ENCODE measurements around the gene VRK1.
A peak's percentile ranks its signal among the peaks of the same experiment; 100 is the strongest.
"Not testable (repeated sequence)": the region's sequence is repeated elsewhere in the genome, so short reads cannot be mapped to it uniquely, and the experiment has no call there.

VRK1 gene

GRCh38 chr14:96796851-96797581, at the start of gene VRK1:
Gene VRK1, plus strand, starts transcription at chr14:96797382. Its CDS starts 36,090 bp downstream, at chr14:96833472.
- DNase-seq (ENCODE audit: extremely low spot score, insufficient read length, low read depth) (peak; percentile 85), FAIRE-seq (peak; percentile 93)

DNA sequence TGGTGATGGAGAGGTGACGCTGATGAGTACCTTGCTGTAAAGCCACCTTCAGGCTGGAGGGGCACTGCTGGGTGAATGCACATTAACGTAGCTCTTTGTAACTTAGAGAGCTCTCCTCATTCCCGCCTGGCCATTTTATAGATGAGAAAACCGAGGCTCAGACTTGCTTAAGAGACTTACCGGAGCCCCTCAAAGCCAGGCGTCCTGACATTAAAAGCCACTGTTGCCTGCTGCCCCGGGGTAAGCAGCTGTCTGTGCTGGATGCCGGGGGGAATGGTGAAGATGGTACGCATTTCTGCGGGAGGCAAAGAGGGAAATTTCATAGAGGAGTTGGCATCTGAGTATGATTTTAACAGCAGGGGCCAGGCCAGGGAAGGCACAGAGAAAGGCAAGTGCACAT, 49.6 kb upstream of the VRK1 start:
- DNase-seq (ENCODE audit: extremely low spot score, insufficient read length, low read depth): no peak
- FAIRE-seq: no peak

GRCh38 chr14:96748362-96748761, 48.8 kb upstream of the VRK1 start:
- FAIRE-seq: no peak

GRCh38 chr14:96751505-96751904, 45.7 kb upstream of the VRK1 start:
- FAIRE-seq: no peak

More at GRCh38 chr14:96748362-96748761, 48.8 kb upstream of the VRK1 start:
- no peak for DNase-seq (ENCODE audit: extremely low spot score, insufficient read length, low read depth)

DNA sequence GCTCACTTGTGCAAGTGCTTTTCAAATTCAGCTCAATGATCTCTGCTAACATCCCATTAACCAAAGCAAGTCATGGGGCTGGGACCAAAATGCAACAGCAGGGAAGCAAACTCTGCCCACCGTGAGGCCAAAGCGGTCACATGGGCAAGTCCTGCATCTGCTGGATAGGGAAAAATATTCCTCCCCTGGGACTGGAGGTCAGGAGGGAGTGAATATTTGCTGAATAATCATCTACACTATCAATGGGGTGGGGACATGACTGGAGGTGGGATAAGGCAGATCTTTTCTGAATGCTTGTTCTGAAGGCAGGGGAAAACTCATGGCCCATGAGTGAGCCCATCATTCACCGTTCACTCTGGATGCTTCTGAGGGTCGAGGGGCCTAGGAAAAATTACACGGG, 45.1 kb upstream of the VRK1 start:
- no peak for FAIRE-seq
- DNase-seq (ENCODE audit: extremely low spot score, insufficient read length, low read depth): no peak

More at GRCh38 chr14:96751505-96751904, 45.7 kb upstream of the VRK1 start:
- DNase-seq (ENCODE audit: extremely low spot score, insufficient read length, low read depth): no peak

- DNase-seq (ENCODE audit: extremely low spot score, insufficient read length, low read depth): no peak
- FAIRE-seq: no peak
Measured at GRCh38 chr14:96752594-96752993, 44.6 kb upstream of the VRK1 start.

DNA sequence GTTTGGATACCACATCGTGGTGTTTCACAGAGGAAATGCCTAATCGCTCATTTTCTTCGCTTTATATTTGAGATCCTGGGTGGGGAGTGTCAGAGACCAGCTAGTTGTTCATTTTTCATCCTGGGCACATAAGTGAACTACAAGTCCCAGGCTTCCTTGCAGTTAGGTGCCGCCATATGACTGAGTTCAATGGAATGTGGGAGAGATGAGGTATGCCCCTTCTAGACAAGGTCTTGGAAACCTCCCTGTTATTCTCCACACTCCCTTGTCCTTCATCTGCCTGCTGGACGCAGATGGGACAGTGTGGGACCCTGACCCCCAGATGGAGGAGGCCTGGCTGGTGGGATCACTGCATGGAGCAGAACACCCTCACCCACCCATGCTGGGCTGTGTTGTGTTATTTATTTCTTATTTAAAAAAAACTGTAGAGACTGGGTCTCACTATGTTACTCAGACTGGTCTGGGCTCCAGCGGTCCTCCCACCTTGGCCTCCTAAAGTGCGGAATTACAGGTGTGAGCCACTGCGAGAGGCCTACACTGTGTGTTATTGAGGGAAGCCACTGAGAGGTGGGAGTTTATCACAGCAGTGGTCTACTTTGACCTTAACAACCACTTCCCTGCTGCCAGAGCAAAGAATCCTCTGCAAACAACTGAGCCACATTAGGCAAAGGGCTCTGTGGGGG, 42.9 kb upstream of the VRK1 start:
- FAIRE-seq: no peak
- no peak for DNase-seq (ENCODE audit: extremely low spot score, insufficient read length, low read depth)

- DNase-seq (ENCODE audit: extremely low spot score, insufficient read length, low read depth) (no peak), FAIRE-seq (no peak)
Measured at GRCh38 chr14:96754845-96755184, 42.4 kb upstream of the VRK1 start.

DNA sequence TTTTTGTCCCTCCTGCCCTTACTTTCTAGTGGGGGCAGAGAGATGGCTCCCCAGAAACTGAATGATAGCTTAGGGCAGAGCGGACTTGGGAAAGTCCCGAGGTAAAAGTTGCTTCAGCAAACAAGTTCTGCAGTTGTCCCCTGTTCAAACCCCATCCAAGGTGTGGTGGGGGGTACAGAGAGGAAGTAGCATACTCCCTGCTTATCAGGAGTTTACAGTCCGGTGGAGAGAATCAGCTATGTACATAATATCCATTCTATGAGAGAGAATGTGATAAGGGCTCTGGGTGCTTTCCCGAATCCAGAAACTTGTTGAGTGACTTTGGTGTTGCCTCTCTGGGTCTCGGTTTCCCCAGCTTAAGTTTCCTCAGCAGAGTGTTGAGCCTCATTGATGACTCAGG, 40.4 kb upstream of the VRK1 start:
- no peak for DNase-seq (ENCODE audit: extremely low spot score, insufficient read length, low read depth)
- FAIRE-seq: no peak

- FAIRE-seq (no peak), DNase-seq (ENCODE audit: extremely low spot score, insufficient read length, low read depth) (no peak)
Measured at GRCh38 chr14:96757456-96757855, 39.7 kb upstream of the VRK1 start.

DNA sequence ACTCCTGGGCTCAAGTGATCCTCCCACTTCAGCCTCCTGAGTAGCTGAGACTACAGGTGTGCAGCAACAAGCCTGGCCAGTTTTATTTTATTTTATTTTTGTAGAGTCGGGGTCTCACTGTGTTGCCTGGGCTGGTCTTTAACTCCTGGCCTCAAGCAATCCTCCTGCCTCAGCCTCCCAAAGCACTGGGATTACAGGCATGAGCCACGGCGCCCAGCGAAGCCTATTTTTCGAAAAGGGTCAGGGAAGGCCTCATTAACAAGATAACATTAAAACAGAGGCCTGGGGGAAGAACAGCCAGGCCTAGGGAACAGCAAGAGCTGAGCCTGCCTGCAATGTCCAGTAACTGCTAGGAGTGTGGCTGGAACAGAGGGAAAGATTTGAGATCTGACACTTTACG, 36.1 kb upstream of the VRK1 start:
- FAIRE-seq (no peak), DNase-seq (ENCODE audit: extremely low spot score, insufficient read length, low read depth) (no peak)

DNA sequence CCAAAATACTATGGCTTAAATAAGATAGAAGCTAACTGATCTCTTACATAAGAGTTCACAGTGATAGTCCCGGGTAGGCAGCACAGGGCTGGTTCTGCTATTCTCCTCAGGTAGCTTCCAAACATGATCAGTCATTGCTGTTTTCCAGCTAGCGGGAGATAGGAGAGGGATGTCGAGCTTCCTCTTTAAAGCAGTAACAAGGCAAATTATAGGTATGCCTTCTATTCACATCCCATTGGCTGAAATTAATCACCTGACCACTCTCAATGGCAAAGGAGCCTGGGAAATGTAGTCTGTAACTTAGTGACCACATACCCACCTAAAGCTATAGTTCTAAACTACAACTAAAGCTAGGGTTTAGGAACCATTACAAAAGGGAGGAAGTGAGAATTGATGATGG, 34.5 kb upstream of the VRK1 start:
- FAIRE-seq: peak; percentile 82
- peak; percentile 26 for DNase-seq (ENCODE audit: extremely low spot score, insufficient read length, low read depth)

GRCh38 chr14:96764012-96764411, 33.2 kb upstream of the VRK1 start:
- FAIRE-seq (no peak), DNase-seq (ENCODE audit: extremely low spot score, insufficient read length, low read depth) (no peak)

DNA sequence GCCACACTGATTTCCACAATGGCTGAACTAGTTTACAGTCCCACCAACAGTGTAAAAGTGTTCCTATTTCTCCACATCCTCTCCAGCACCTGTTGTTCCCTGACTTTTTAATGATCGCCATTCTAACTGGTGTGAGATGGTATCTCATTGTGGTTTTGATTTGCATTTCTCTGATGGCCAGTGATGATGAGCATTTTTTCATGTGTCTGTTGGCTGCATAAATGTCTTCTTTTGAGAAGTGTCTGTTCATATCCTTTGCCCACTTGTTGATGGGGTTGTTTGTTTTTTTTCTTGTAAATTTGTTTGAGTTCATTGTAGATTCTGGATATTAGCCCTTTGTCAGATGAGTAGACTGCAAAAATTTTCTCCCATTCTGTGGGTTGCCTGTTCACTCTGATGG, 32.0 kb upstream of the VRK1 start:
- DNase-seq (ENCODE audit: extremely low spot score, insufficient read length, low read depth); FAIRE-seq: not testable (repeated sequence)

- DNase-seq (ENCODE audit: extremely low spot score, insufficient read length, low read depth) (no peak), FAIRE-seq (no peak)
Measured at GRCh38 chr14:96772929-96773328, 24.3 kb upstream of the VRK1 start.

GRCh38 chr14:96776791-96777190, 20.4 kb upstream of the VRK1 start:
- DNase-seq (ENCODE audit: extremely low spot score, insufficient read length, low read depth) (no peak), FAIRE-seq (no peak)

DNA sequence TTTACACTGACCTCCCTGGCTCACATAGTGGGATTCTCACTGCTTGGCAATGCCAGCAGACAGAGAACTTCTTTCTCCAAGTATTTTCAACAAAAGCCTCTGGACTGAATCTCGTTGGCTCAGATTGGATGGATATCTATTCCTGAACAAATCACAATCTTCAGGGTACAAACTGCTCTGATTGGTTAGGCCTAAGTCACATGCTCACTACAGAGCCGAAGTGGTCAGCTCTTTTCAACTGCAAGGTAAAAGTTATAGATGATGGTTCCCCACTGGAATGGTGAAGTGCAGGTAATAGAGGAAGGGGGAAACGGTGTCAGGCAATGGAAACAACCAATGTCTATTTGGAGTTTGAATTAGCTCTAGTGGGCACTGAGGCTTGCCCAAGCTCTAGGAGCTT, 16.7 kb upstream of the VRK1 start:
- no peak for FAIRE-seq
- DNase-seq (ENCODE audit: extremely low spot score, insufficient read length, low read depth): no peak

GRCh38 chr14:96781371-96781770, 15.8 kb upstream of the VRK1 start:
- FAIRE-seq (no peak), DNase-seq (ENCODE audit: extremely low spot score, insufficient read length, low read depth) (no peak)

DNA sequence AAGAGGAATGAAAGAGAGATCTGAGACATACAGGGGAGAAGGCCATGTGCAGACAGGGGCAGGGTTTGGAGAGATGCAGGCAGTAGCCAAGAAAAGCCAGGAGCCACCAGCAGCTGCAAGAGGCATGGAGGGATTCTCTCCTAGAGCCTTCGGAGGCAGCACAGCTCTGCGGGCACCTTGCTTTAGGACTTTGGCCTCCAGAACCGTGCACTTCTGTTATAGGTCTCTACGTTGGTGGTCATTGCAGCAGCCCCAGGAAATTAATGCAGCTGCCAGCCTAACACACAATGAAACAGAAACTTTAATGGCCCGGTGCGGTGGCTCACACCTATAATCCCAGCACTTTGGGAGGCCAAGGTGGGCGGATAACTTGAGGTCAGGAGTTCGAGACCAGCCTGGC, 14.7 kb upstream of the VRK1 start:
- DNase-seq (ENCODE audit: extremely low spot score, insufficient read length, low read depth) (no peak), FAIRE-seq (no peak)

GRCh38 chr14:96783043-96783914, 13.9 kb upstream of the VRK1 start:
- DNase-seq (ENCODE audit: extremely low spot score, insufficient read length, low read depth) (no peak), FAIRE-seq (no peak)

GRCh38 chr14:96783915-96784224, 13.3 kb upstream of the VRK1 start:
- DNase-seq (ENCODE audit: extremely low spot score, insufficient read length, low read depth) (no peak), FAIRE-seq (no peak)

Measured in GM18507 (cell line).